Subcutaneous abdominal adipose tissue (tissue), 5 donors: ENCODE data around the gene LRRC3.

Experiments
- H3K27ac ChIP-seq: one replicate; pipeline ENCODE4 v1.7.0; 2013; ENCODE audit warnings: low read depth, mild to moderate bottlenecking, inconsistent platforms, low read length, moderate library complexity
- H3K27me3 ChIP-seq, 5 donors: one replicate each; pipeline ENCODE4 v1.7.0; 2013; ENCODE audit warnings: low read length in 5 of 5, inconsistent platforms in 1 of 5; ENCODE audit not compliant: control insufficient read depth in 5 of 5, insufficient read depth in 4 of 5
- H3K36me3 ChIP-seq, 5 donors: one replicate each; pipeline ENCODE4 v1.7.0; 2013; ENCODE audit warnings: low read length in 5 of 5; ENCODE audit not compliant: control insufficient read depth in 5 of 5, insufficient read depth in 5 of 5
- H3K4me1 ChIP-seq, 5 donors: one replicate each; pipeline ENCODE4 v1.7.0; 2013; ENCODE audit warnings: low read length in 5 of 5, mild to moderate bottlenecking in 3 of 5, moderate library complexity in 1 of 5; ENCODE audit not compliant: control insufficient read depth in 5 of 5, insufficient read depth in 5 of 5
- H3K4me3 ChIP-seq, 5 donors: one replicate each; pipeline ENCODE4 v1.7.0; 2013; ENCODE audit warnings: low read length in 5 of 5, low read depth in 1 of 5
- H3K9ac ChIP-seq, 5 donors: one replicate each; pipeline ENCODE4 v1.7.0; 2013; ENCODE audit warnings: low read length in 5 of 5, mild to moderate bottlenecking in 4 of 5, moderate library complexity in 3 of 5
- H3K9me3 ChIP-seq, 5 donors: one replicate each; pipeline ENCODE4 v1.7.0; 2013; ENCODE audit warnings: low read length in 5 of 5; ENCODE audit not compliant: control insufficient read depth in 5 of 5
- donor health status: healthy.
- donor health status: healthy.
- donor health status: healthy.
- donor health status: healthy.
- donor health status: healthy.

The LRRC3 gene

DNA sequence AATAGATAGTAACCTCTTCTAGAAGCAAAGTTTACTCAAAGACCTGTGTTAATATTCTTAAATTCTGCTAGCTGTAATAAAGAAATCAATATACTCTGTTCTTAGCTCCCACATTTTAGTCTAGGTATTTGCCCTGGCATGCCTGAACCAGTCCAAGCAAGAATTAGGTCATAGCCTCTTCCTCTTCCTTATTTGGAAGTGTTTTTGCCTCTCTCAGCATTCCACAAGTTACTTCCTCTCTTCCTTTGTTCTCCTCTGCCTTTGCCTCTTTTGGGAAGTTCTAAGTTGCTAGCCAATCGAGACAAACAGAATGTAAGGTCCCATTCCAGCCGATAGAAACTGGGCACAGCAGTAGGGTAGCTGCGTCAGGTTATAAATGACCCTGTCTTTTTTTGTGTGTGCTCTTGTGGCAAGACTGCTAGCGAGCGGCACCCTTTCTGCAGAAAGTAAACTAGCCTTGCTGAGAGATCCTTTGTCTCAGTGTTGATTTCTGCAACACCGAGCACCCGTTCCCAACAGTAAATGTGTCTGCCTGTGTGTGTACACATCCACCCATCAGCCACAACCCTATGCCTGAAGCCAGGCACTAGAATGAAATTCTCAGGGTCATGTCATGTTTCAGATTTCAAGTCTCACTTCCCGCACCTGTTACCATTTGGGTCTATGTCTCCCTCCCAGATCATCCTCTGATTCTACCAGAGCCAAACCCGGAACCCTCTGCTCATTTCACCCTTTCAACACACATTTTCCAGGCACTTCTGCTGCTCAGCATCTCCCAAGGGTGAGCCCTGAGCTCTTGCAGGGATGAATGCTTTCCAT, 37.5 kb downstream of the LRRC3 start:
- Histone ChIP-seq H3K4me1 (peaks cover under 1 to 19% (median 16%) of the 10 kb centered on the region in 5 donors), H3K27me3 (peaks cover 0 to 2% (median 0%) of the 10 kb centered on the region in 5 donors), H3K4me3 (peak overlapping the region in 1 of 5 donors; percentile 18), H3K9me3 (peaks cover 0 to 18% (median 14%) of the 10 kb centered on the region in 5 donors), H3K36me3 (no peaks in the 10 kb centered on the region), H3K9ac (no peak overlapping the region), H3K27ac (no peak overlapping the region)

GRCh38 chr21:44494418-44494817, 39.1 kb downstream of the LRRC3 start:
- Histone ChIP-seq H3K4me1 (peaks cover 3 to 23% (median 20%) of the 10 kb centered on the region in 5 donors), H3K4me3 (no peak overlapping the region), H3K9me3 (peaks cover 0 to 16% (median 14%) of the 10 kb centered on the region in 5 donors), H3K9ac (no peak overlapping the region), H3K27ac (no peak overlapping the region), H3K27me3 (peaks cover 0 to 2% (median 0%) of the 10 kb centered on the region in 5 donors), H3K36me3 (no peaks in the 10 kb centered on the region)

- Histone ChIP-seq H3K4me1 (peaks cover 3 to 23% (median 20%) of the 10 kb centered on the region in 5 donors), H3K27ac (no peak overlapping the region)
These were observed 39.6 kb downstream of the LRRC3 start for GRCh38 chr21:44494956-44495355.

GRCh38 chr21:44495611-44496563, 40.6 kb downstream of the LRRC3 start:
- Histone ChIP-seq H3K27ac (peak overlapping the region; percentile 46), H3K9ac (peak overlapping the region in 1 of 5 donors; percentile 26), H3K36me3 (no peaks in the 10 kb centered on the region), H3K4me1 (peaks cover 3 to 23% (median 20%) of the 10 kb centered on the region in 5 donors), H3K4me3 (peak overlapping the region in 1 of 5 donors; percentile 32), H3K27me3 (peaks cover 0 to 2% (median 0%) of the 10 kb centered on the region in 5 donors), H3K9me3 (peaks cover 0 to 16% (median 14%) of the 10 kb centered on the region in 5 donors)

More at GRCh38 chr21:44494956-44495355, 39.6 kb downstream of the LRRC3 start:
- Histone ChIP-seq H3K36me3 (no peaks in the 10 kb centered on the region), H3K27me3 (peaks cover 0 to 2% (median 0%) of the 10 kb centered on the region in 5 donors), H3K4me3 (no peak overlapping the region), H3K9ac (no peak overlapping the region), H3K9me3 (peaks cover 0 to 16% (median 14%) of the 10 kb centered on the region in 5 donors)

- peak overlapping the region in 1 of 5 donors; percentile 26 for H3K9ac ChIP-seq
- peak overlapping the region; percentile 46 for H3K27ac ChIP-seq
- H3K4me3 ChIP-seq: peak overlapping the region; percentile 4 to 40 (median 11)
- peaks cover 0 to 16% (median 14%) of the 10 kb centered on the region in 5 donors for H3K9me3 ChIP-seq
- peaks cover 0 to 2% (median 0%) of the 10 kb centered on the region in 5 donors for H3K27me3 ChIP-seq
- H3K4me1 ChIP-seq: peaks cover 3 to 23% (median 20%) of the 10 kb centered on the region in 5 donors
- no peaks in the 10 kb centered on the region for H3K36me3 ChIP-seq
These were observed 41.5 kb downstream of the LRRC3 start for GRCh38 chr21:44496564-44497550.

GRCh38 chr21:44497703-44498126, 42.4 kb downstream of the LRRC3 start:
- no peaks in the 10 kb centered on the region for H3K36me3 ChIP-seq
- H3K27ac ChIP-seq: peak overlapping the region; percentile 46
- H3K4me1 ChIP-seq: peaks cover 3 to 23% (median 17%) of the 10 kb centered on the region in 5 donors
- H3K4me3 ChIP-seq: no peak overlapping the region
- H3K9me3 ChIP-seq: peaks cover 0 to 14% (median 8%) of the 10 kb centered on the region in 5 donors
- peaks cover 0 to 5% (median 0%) of the 10 kb centered on the region in 5 donors for H3K27me3 ChIP-seq
- H3K9ac ChIP-seq: peak overlapping the region in 1 of 5 donors; percentile 14

DNA sequence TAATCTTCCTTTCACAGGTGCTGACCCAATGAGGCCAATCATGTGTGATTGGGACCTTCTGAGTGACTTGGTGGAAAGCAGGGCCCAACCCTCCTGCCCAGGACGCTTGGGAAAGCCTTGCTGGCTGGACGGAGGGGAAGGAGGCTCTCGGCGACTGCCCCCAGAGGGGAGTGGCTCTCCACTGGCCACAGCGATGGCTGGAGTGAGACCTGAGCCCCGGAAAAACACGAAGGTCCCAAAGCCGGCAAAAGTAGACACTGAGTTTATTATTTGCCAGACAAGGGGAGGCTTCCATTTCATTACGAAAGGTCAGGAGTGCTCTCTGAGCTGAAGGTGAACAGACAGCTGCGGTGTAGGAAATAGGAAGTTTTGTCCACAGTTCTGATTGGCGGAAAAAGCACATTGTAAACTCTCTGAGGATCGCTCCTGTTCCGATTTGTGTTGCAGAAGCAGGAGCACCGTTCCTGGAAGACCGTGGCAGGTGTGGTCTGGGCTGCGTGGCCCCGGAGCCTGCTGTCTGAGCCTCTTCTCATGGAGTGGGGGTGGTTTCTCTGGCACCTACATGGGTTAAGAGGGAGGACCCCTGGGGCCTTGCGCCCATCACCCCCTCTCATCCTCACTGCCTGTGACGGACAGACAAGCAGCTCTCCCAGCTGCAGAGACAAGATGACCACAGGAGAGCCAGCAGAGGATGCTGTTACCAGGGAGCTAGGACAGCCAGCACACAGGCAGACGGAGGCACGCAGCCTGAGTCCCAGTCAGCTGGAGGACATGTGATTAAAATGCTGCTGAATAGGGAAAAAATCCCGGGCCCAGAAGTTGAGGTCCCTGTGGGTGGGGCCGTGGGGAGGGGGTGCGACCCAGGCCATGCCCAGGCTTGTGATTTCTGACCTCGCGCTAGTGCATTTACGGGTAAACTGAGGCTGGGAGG, 43.2 kb downstream of the LRRC3 start:
- Histone ChIP-seq H3K9me3 (peaks cover 0 to 6% (median 0%) of the 10 kb centered on the region in 5 donors), H3K36me3 (no peaks in the 10 kb centered on the region), H3K27me3 (peaks cover 0 to 5% (median 0%) of the 10 kb centered on the region in 5 donors), H3K9ac (no peak overlapping the region), H3K27ac (no peak overlapping the region), H3K4me1 (peaks cover 3 to 23% (median 17%) of the 10 kb centered on the region in 5 donors), H3K4me3 (no peak overlapping the region)

GRCh38 chr21:44499211-44499560, 43.9 kb downstream of the LRRC3 start:
- H3K4me1 ChIP-seq: peaks cover 3 to 23% (median 17%) of the 10 kb centered on the region in 5 donors
- H3K27ac ChIP-seq: no peak overlapping the region
- H3K4me3 ChIP-seq: no peak overlapping the region
- H3K9me3 ChIP-seq: no peaks in the 10 kb centered on the region
- no peaks in the 10 kb centered on the region for H3K36me3 ChIP-seq
- no peak overlapping the region for H3K9ac ChIP-seq
- H3K27me3 ChIP-seq: peaks cover 0 to 5% (median 0%) of the 10 kb centered on the region in 5 donors
